H1 (cell line): ENCODE results near the gene KCTD17. TPM values are rescaled to one million over a fixed set of nuclear protein-coding genes. Genes with fewer than 3 reads are reported as not detected.

ENCODE experiments used
- ATF3 ChIP-seq: IDR thresholded peaks from 2 replicates; pipeline ENCODE4 v1.6.1; 2011; ENCODE audit warnings: low read depth, mild to moderate bottlenecking, low read length; ENCODE audit not compliant: insufficient read depth
- CEBPB ChIP-seq: IDR thresholded peaks from 2 replicates; pipeline ENCODE4 v1.6.1; 2012; ENCODE audit warnings: low read depth, low read length
- CHD7 ChIP-seq: fragments of 300-600 bp; sonication (generic); IDR thresholded peaks from 2 replicates; pipeline ENCODE4 v1.7.1; 2012; ENCODE audit warnings: low read length, moderate library complexity, mild to moderate bottlenecking, inconsistent platforms; ENCODE audit not compliant: insufficient replicate concordance
- SAP30 ChIP-seq: fragments of 300-600 bp; sonication (generic); IDR thresholded peaks from 2 replicates; pipeline ENCODE4 v1.7.1; 2012; ENCODE audit warnings: low read length, moderate library complexity, mild to moderate bottlenecking, inconsistent platforms; ENCODE audit not compliant: insufficient read depth, insufficient replicate concordance
- SRF ChIP-seq: IDR thresholded peaks from 2 replicates; pipeline ENCODE4 v1.6.1; 2011; ENCODE audit warnings: mild to moderate bottlenecking, low read depth, low read length, moderate library complexity
- SUZ12 ChIP-seq: fragments of 200-600 bp; sonication (generic); IDR thresholded peaks from 2 replicates; pipeline ENCODE4 v1.6.1; 2012; ENCODE audit warnings: mild to moderate bottlenecking, inconsistent platforms, low read length, moderate library complexity, mixed read lengths
- TEAD4 ChIP-seq: IDR thresholded peaks from 2 replicates; pipeline ENCODE4 v1.6.1; 2012; ENCODE audit warnings: low read depth, low read length, inconsistent platforms, mixed read lengths
- ZNF274 ChIP-seq: IDR thresholded peaks from 2 replicates; pipeline ENCODE4 v1.7.0; 2012; ENCODE audit warnings: low read length, borderline replicate concordance; ENCODE audit errors: extremely low read depth
- polyA plus RNA-seq, 7 experiments: library from polyadenylated mRNA; depleted of rRNA in 3 of 7; stranded (reverse) in 5 of 7; unstranded in 2 of 7; fragments of >200 nt in 5 of 7; fragments of 200-250 nt in 2 of 7; gene quantifications; 1 replicate in 5 of 7; 2 replicates in 1 of 7; 4 replicates in 1 of 7; pipeline versions ENCODE4 v1.2.1 to v1.2.3, GENCODE V29; 2011 to 2013; ENCODE audit warnings: missing spikeins in 2 of 7, mixed read lengths in 2 of 7
- total RNA-seq: library from RNA; stranded (reverse); fragmentation: NEBNext Ultra II Directional; extraction: Animal tissue kit (Norgen Biotek cat#: 25700); gene quantifications from 2 replicates; pipeline ENCODE4 v1.2.1, GENCODE V29; 2021

Gene KCTD17
- total and polyA plus RNA-seq, 2 of the 8 experiments (the other 6 are each of a cell fraction or from before 2014, with no cell fraction given): 39.4 to 44.0 TPM

- TF ChIP-seq CHD7: no peak
- TF ChIP-seq TEAD4: no peak
- TF ChIP-seq SUZ12: no peak
- no peak for TF ChIP-seq ATF3
- no peak for TF ChIP-seq SRF
- no peak for TF ChIP-seq ZNF274
- no peak for TF ChIP-seq SAP30
- TF ChIP-seq CEBPB: no peak
Measured at GRCh38 chr22:37002633-37003032, 48.9 kb upstream of the KCTD17 start (continued).
